Stimulated activated CD4-positive, alpha-beta T cell treated with anti-CD3 and anti-CD28 coated beads, Interleukin-15, amount 100 ng/mL, for 48 hours (primary cell): ENCODE measurements around the gene RIBC1.
A peak's percentile ranks its signal among the peaks of the same experiment; 100 is the strongest.
"Not testable (repeated sequence)": the region's sequence is repeated elsewhere in the genome, so short reads cannot be mapped to it uniquely, and the experiment has no call there.

Source experiments
- DNase-seq, 2 donors: peaks; one replicate each; pipeline ENCODE4 v3.0.0-alpha.2; 2020; ENCODE audit warnings: low read depth in 2 of 2

Gene RIBC1

DNA sequence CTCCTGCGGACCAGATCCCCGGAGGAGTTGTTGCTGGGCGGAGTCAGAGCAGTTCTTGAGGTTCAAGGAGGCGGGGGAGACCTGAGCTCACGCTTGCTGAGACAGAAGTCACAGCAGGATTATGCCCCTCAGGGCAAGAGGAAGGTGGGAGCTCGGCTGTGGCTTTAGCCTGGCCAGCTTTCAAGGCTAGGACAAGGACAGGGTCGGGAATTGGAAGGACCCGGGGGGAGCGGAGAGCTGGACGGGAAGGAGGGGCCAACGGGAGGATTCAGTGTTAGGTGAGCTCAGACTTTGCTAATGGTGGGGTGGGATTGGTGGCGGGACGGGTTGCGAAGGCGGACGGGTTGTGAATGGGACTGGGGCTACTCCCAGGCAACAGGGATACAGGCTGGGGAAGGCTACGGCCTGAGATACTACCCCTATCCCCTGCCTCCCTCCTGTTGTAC is at the start of gene RIBC1:
Gene RIBC1, plus strand, starts transcription at position 13 of the 446 bp plus-strand sequence. CDS start 3,404 bp downstream, outside the sequence.
- DNase-seq, result no peak

DNA sequence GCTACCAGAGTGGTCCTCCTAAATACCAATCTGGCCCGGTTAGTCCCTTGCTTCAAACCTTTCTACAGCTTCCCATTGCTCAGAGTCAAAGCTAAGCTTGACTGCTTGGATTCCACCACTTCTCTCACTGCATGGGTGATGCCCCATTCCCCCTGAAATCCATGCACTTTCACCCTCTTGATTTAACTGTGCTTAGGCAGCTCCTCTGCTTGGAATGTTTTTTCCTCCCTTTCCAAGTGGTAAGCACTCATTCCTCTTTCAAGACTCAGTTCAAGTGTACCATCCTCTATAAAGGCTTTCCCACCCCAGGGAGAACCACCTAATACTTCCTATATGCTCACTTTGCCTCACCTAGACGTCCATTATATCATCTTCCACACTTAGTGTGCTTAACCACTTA is 49.4 kb upstream of the RIBC1 start:
- no peak for DNase-seq

DNA sequence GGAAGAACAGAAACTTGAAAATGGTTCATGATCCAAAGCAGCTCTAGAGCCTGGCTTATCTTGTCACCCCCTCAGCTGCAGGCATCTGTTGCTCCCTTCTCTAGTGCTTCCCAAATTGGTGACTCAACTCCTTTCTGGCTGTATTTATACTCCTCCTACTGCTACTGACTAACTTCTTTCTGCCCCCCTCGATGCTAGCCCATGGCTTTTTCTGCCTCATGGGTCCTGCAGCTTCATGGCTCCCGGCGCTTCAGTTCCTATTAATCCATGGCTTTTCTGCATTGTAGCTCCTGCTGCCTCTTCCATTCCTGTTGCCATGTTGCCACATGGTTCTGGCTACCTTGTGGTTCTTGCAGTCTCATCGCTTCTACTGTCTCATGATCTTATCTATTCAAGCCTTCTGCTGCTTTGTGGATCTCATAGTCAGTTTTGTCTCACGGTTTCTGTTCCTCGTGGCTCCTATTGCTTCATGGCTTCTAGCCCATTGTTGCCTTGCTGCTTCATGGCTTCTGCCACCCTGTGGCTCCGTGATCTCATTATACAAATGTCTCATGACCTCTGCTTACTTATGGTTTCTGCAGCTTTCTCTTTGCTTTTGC is 48.4 kb upstream of the RIBC1 start:
- DNase-seq, result no peak

DNA sequence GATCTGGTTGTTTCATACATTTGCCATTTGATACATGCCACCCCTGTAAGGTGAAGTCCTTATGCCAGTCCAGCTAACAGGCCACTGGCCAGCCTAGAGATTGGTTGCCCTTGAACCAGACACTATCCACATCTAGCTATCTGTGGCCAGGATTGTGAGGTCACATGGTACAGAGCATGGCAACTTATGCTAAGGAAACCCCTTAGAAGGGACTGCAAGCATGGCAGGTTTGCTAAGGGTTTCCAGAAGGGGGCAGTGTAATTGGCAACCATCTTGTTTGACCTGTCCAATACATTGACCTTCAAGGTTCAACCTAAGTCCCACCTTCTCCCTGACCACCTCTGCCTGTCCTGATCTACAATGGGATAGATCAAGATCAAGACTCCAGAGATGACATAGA is 47.8 kb upstream of the RIBC1 start:
- no peak for DNase-seq

DNA sequence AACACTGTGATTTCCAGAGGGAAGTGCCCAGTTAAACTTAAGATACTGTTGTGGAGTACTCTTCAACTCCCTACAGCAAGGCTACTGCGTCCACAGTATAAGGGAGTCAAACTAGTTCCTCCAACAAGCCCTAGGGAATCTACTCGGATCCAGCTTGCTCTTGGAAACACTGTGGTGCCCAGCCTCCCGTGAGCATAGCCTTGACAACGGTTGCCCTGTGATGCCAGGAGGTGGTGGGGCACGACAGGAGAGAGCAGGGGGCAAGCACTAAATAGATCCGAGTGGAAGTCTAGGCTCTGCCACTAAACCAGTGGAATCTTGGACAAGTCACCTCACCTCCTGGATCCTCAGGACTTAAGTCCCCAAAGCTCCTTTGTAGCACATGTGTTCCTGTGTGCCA is 45.8 kb upstream of the RIBC1 start:
- no peak for DNase-seq

DNA sequence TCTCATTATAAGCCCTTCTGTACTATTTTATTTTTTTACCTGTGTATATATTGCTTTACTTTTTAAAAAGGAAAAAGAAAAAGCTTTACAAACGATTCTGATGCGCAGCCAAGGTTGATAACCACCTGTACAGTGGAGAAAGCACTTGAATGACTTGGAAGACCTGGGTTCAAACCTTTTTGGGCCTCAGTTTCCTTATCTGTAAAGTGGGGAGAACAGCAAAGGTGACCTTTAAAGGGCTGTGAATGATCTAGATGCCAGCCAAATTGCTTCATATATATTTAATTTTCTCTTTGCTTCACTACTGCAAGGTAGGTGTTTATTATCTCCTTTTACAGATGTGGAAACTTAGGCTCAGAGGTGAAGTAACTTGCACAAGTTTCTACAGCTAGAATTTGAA is 45.2 kb upstream of the RIBC1 start:
- no peak for DNase-seq

DNA sequence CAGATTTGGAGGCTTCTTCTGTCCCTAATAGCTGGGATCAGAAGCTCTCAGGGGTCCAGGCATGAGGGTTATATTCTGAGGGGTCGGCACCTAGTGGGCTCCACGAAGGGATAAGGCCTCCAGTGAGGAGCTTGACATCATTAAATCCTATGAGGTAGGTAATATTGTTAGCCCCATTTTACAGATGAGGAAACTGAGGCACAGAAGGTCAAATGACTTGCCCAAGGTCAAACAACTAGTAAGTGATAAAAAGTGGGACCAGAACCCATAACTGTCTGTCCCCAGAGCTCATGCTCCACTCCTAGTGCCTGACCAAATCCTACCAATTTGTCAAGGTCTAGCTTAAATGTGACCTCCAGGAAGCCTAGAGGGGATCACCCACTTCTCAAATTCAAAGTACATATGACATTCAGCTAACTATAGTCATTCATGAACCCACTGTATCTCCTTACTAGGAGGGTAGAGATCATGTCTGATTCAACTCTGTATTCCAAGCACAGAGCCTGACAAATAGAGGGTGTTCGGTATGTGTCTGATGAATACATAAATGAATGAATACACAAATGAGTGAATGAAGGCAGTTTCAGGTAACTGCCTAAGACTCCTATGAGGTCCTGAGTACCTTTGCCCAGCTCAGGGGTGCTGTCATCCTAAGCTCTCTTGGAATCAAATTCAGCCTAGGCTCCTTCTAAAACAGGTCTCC is 43.5 kb upstream of the RIBC1 start:
- no peak for DNase-seq

DNA sequence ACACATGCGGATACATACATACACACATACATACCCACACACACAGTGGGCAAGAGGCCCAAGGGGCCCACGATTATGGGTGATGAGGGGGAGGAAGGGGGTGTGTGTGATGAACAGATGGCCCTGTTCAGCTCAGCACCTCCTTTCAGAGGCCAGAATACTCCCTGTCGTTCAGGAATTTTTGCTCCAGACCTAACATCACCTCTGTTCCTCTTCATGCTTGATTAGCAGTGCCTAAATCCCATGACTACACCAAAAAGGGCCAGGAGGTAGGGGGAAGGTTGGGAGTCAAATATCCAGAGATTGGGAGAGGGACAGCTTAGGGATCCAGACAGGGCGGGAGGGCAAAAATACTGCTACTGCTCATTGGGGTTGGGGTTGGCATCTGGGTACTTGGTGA is 42.9 kb upstream of the RIBC1 start:
- no peak for DNase-seq

DNA sequence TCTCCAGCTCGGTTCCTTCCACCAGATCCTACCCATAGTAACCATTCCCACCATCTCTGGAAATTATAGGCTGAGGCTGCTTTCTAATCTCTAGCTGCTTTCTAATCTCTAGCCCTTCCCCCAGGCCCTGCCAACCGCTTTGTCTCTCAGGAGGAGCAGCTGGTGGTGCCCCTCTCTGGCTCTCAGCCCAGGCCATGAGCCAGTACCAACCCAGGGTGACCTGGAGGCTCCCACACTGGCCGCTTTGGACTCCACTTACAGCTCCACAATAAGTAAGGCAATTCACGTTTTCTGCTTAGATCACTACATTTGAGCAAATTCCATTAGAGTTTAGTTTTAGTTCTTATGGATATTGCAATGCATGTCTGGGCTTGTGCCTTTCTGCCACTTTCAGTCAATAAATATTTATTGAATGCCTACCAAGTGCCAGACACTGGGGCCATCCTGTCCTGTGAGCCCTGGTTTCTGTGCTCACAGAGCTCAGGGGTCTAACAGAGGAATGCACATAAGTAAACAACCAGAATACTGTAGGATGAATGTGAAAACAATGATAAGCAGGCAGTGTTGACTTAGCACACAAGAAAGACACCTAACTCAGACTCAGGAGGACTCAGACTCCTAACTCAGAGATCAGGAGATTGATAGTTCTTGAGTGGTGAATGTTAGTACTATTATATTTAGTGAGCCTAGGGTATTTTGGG is 39.1 kb upstream of the RIBC1 start:
- no peak for DNase-seq

DNA sequence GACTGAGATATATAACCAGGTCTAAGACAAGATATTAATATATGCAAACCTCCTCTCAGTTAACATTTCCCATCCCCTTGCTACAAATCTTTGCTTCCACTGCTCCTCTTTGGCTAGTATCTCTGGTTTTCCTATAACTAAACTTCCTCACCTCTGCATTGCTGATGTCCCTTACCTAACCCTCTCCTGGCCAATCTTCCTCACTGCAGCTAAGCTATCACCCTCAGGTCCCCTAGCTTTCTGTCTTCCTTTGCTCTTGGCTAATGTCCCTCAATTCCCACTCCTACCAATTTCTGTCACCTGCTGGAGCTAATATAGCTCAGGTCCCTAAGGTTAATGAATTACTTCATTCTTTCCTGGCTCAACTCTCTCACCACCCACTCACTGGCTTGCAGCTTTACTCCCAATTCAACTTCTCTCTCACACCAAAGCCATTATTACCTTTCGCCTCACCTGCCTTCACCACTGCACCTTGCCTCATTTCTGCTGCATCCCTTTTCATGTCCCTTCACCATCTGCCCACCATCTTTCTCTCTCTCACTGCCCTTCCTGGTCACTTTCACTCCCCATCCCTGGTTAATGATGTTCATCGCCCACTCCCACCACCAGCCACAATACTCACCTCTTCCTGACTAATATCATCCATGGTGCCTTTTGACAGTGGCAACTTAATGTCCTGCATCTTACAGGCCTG is 26.9 kb upstream of the RIBC1 start:
- no peak for DNase-seq

DNA sequence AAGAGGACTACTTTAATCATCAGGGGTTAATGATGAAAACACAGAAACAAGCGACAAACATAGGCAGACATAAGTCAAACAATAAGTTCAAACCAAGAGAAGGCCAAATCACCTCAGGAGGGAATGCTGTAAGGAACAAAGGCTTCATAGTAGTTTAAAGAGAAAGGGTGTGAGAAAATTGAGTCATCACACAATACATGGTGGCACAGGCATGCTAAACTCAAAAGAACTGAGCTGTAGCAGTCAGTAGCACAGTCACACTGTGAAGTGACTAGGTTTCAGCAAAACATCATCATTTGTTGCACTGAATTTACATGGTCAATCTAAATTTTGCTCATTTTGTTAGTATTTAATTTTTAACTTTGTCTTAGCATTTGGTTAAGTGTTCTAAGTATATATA is 24.5 kb upstream of the RIBC1 start:
- no peak for DNase-seq

DNA sequence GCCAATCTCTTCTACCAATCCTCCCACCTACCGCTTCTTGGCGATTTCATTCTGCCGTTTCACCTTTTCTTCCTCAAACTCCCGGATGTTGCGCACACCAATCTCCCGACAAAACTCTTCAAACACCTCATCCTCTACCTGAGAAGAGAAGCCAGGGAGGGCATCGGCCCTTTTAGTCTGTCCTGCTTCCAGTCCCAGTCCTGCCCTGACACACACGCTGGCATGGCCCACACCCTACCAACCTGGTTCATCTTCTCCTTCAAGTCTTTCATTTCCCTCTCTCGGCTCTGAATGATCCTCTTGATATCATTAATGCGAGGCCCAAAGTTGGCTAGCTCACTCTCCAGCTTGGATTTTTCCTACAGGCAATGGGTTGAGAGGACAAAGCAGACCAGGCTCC is 19.1 kb upstream of the RIBC1 start:
- no peak for DNase-seq

DNA sequence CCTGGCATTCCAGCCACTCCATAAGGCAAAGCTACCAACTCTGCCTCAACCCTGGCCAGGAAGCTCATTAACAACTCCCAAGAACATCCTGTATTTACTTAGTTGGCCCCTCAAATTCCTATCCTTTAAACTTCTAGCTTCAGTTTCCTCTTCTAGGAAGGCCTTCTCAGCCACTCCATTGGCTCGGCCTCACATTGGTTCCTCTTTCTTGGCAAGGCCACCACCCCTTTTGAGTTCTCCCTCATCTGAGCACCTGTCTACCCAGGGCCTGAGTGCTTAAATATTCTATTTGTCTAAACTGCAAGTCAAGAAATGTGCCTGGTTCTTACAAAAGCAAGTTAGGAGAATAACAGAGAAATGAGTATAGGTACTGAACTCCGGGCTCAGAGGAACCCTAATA is 10.2 kb upstream of the RIBC1 start:
- DNase-seq, result no peak

DNA sequence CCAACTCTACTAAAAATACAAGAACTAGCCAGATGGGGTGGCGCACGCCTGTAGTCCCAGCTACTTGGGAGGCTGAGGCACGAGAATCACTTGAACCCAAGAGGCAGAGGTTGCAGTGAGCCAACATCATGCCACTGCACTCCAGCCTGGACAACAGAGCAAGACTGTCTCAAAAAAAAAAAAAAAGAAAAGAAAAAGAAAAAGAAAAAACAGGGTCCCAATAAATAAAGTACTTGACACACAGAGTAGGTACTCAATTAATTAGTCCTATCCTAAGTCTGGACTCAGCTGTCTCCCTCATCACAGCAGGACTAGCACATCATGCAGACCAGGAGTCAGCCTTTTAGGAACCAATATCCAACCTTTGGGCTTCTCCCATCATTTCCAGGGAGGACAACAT is 2.3 kb upstream of the RIBC1 start:
- DNase-seq, result not testable (repeated sequence)

DNA sequence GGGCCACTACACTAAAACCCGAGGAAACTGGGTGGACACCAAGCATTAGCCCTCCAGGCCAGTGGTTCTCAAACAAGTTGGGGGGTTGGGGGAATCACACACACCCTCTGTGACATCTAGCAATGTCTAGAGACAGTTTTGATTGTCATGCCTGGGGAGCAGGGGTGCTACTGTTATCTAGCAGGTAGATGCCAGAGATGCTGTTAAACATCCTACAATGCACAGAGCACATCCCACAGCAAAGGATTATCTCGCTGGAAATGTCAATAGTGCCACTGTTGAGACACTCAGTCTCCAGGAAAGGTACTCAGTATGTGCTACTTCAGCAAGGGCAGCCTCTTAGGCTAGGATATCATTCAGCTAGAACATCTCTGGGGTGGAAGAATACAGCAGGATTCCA is 1.5 kb upstream of the RIBC1 start:
- no peak for DNase-seq

DNA sequence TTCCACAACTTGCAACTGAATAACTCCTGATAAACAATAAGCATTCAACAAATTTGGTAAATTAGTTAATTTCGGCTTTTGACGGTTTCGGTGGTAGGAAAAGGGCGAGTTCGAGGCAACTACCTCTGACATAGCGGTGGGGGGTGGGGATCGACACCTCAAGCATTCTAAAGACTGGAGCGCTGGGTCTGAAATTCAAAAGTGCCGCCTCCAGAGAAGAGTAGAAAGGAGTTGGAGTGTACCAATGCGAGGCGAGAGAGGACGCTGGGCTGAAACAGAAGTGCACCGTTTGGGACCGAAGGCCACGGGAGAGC is 944 bp upstream of the RIBC1 start:
- DNase-seq, result no peak

DNA sequence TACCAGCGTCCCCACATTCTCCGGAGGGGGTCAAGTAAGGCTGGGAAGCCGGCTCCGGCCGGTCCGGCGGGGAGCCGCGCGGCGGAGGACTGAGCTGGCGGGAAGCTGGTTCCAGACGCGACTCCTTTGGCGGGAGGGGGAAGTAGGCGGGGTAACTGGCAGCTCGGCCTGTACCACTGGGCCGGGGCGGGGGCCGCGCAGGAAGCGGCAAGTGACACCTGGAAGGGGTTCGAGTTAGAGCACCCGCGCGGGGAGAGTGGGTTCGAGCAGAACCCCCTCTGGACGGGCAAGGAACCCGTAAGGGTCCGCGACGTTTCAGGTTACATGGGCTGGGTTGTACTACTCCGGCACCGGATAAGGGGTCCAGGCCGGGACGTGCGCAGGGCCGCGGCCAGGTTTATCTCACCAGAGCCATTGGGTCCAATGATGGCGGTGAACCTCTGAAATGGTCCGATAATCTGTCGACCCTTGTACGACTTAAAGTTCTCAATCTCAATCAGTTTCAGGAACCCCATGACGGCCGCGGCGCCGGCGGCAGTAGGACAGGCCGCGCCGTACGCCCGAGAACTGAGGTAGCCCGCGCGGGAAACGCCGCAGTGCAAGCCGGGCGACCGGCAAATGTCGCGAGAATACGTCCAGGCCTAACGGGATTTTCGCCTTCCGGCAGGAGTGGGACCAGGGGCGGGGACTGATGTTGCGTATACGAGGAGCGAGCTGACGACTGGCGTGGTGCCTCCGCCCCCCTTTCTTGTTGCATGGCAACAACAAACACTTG is 400 bp upstream of the RIBC1 start, which contains the start of gene SMC1A:
Gene SMC1A, minus strand, starts transcription at position 569 of the 775 bp plus-strand sequence. Its CDS starts 54 bp downstream, at position 515.
- peak; percentile 92 to 98 for DNase-seq

DNA sequence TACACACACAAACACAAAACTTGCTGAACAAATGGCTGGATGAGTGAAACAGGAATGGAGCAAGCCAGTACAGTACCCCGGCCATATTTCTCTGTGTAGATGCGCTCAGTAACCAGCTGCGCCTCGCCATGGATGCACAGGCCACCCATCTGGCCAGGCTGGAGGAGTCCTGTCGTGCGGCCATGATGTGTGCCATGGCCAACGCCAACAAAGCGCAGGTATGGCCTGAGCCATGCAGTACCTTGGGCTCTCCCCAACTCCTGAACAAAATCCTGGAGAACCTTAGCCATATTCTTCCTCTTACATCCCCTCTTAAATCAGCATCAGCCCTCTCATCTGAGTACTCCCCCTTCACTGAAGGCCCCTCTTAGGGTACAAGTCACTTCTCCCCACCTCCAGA is 7.1 kb downstream of the RIBC1 start:
- DNase-seq, result no peak

DNA sequence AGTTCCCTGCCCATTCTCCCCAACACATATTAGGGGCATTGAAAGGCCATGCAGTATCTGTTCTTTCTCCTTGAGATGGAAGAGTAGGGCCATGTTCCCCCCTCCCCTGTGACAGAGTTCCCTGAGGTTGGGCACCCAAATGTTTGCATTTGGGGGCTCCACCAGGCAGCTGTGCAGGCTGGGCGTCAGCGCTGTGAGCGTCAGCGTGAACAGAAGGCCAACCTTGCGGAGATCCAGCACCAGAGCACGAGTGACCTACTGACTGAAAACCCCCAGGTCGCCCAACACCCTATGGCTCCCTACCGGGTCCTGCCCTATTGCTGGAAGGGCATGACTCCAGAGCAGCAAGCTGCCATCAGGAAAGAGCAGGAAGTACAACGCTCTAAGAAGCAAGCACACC is 7.6 kb downstream of the RIBC1 start:
- DNase-seq, result no peak

DNA sequence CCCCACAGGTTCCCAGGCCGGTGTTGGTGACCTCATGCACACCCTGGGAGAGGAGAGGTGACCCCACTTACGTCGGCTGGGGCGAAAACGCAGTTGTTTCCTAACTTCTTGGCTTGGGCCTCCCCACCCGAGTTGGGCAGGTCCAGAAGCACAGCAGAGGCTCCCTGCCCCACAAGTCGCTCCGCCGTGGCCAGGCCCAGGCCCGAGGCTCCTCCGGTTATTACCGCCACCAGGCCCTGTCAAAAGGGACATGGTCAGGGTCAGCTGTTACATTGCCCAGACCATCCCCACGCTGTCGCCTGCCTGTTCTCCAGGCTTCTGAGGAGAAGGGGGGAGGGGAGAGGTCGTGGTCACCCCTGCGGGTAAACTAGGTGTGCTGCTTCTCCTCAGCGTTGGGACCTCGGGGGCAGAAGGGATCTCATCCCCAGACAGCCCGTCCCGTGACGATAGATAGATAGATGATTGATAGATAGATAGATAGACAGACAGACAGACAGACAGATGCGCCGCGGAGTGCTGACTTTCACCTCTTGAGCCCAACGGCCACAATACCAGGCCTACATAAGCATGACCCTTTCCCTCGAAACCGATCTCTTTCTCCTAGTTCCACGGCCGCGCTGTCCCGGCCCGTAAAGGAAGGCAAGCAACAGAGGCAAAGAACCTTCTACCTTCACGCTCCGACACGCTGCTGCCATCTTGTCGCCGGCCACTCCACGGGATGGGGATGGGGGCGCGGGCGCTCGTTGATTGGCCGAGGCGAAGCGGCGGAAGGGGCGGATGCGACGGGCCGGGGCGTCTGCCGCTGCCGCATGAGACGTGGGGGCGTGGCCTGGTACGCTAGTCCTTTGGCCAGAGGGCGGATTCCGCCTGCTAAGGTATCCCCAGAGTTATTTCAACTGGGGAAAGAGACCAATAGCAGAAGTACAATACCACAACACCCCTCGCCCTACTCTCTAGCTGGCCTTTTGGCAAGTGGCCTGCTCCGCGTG is 11.3 kb downstream of the RIBC1 start, which contains the start of gene HSD17B10:
Gene HSD17B10, minus strand, starts transcription at position 720 of the 989 bp plus-strand sequence. Its CDS starts 25 bp downstream, at position 695.
- DNase-seq, result peak; percentile 72 to 84
